Uterus (tissue), 2 donors: Measurements from ENCODE around the gene DHX34.

Source experiments
- CTCF ChIP-seq, 4 experiments: fragments of 200-600 bp in 2 of 4; fragments of 450-650 bp in 2 of 4; sonication (generic) in 2 of 4; IDR thresholded peaks; one replicate each; pipeline ENCODE4 v1.5.1; 2016 to 2019; ENCODE audit warnings: antibody characterized with exemption in 4 of 4, mild to moderate bottlenecking in 2 of 4, moderate library complexity in 1 of 4
- POLR2A ChIP-seq, 2 donors: fragments of 450-650 bp; IDR thresholded peaks; one replicate each; pipeline ENCODE4 v1.6.1; 2016; ENCODE audit warnings: antibody characterized with exemption in 2 of 2, mild to moderate bottlenecking in 1 of 2, moderate library complexity in 1 of 2

- TF ChIP-seq CTCF (IDR thresholded peaks at IDR 0.05) (no peak), POLR2A (IDR thresholded peaks at IDR 0.05) (no peak)
Observed at GRCh38 chr19:47353307-47353712, 4.2 kb downstream of the DHX34 start.
